ENCODE measurements around the gene ZNF423. TPM values are rescaled to one million over a fixed set of nuclear protein-coding genes. Genes with fewer than 3 reads are reported as not detected.

The ZNF423 gene
- total RNA-seq = not detected

- Mint-ChIP-seq H3K27me3 (ENCODE audit: low read depth) (peaks cover 47% of the 10 kb centered on the region), H3K4me3 (peak within 1 kb of the TSS; percentile 58), H3K27ac (no peak within 1 kb of the TSS), H3K4me1 (ENCODE audit: low read depth) (peaks cover 15% of the 10 kb centered on the region), H3K9me3 (ENCODE audit: insufficient read depth) (no peaks in the 10 kb centered on the region), H3K36me3 (ENCODE audit: low read depth) (peaks cover 1% of the 10 kb centered on the region)
- CTCF ChIA-PET = no interaction called here
- no peak for ATAC-seq
- DNase-seq = no peak
- POLR2A ChIA-PET = interaction anchor here (0.6 kb wide), 1 partner anchor 10 kb away, joined by 3 read pairs; no protein-coding TSS in a partner anchor
These were observed at the start of gene ZNF423 for GRCh38 chr16:49855822-49856671. TSS of gene ZNF423 (minus strand) at chr16:49856112. CDS start at chr16:49855774, 338 bp downstream.

GRCh38 chr16:49904348-49905062 is 48.6 kb upstream of the ZNF423 start:
- no peak for ATAC-seq
- ChIA-PET CTCF (interaction anchor here (1.2 to 1.3 kb wide), 2 partner anchors 18 to 47 kb away, joined by 3 read pairs; no protein-coding TSS in a partner anchor), POLR2A (no interaction called here)
- Mint-ChIP-seq H3K9me3 (ENCODE audit: insufficient read depth) (no peaks in the 10 kb centered on the region), H3K4me1 (ENCODE audit: low read depth) (no peaks in the 10 kb centered on the region), H3K4me3 (no peak overlapping the region), H3K27ac (no peak overlapping the region), H3K27me3 (ENCODE audit: low read depth) (no peaks in the 10 kb centered on the region), H3K36me3 (ENCODE audit: low read depth) (no peaks in the 10 kb centered on the region)
- no peak for DNase-seq

GRCh38 chr16:49902908-49903307 is 47.0 kb upstream of the ZNF423 start:
- ChIA-PET CTCF (no interaction called here), POLR2A (no interaction called here)
- Mint-ChIP-seq H3K27ac (no peak overlapping the region), H3K9me3 (ENCODE audit: insufficient read depth) (no peaks in the 10 kb centered on the region), H3K27me3 (ENCODE audit: low read depth) (no peaks in the 10 kb centered on the region), H3K36me3 (ENCODE audit: low read depth) (no peaks in the 10 kb centered on the region), H3K4me1 (ENCODE audit: low read depth) (no peaks in the 10 kb centered on the region), H3K4me3 (no peak overlapping the region)
- ATAC-seq (no peak), DNase-seq (no peak)

- H3K9me3 Mint-ChIP-seq (ENCODE audit: insufficient read depth) = no peaks in the 10 kb centered on the region
- POLR2A ChIA-PET = no interaction called here
These were observed 45.8 kb upstream of the ZNF423 start for GRCh38 chr16:49901711-49902110.

GRCh38 chr16:49900875-49901274 is 45.0 kb upstream of the ZNF423 start:
- no peaks in the 10 kb centered on the region for H3K27me3 Mint-ChIP-seq (ENCODE audit: low read depth)
- no peak overlapping the region for H3K4me3 Mint-ChIP-seq
- ChIA-PET POLR2A (no interaction called here), CTCF (interaction anchor here (2.3 kb wide), 1 partner anchor 24 kb away, joined by 8 read pairs; no protein-coding TSS in a partner anchor)
- H3K4me1 Mint-ChIP-seq (ENCODE audit: low read depth) = no peaks in the 10 kb centered on the region
- DNase-seq = no peak
- no peak for ATAC-seq
- no peaks in the 10 kb centered on the region for H3K36me3 Mint-ChIP-seq (ENCODE audit: low read depth)
- H3K9me3 Mint-ChIP-seq (ENCODE audit: insufficient read depth) = no peaks in the 10 kb centered on the region
- H3K27ac Mint-ChIP-seq = no peak overlapping the region

More at GRCh38 chr16:49901711-49902110, 45.8 kb upstream of the ZNF423 start:
- Mint-ChIP-seq H3K27me3 (ENCODE audit: low read depth) (no peaks in the 10 kb centered on the region), H3K27ac (no peak overlapping the region), H3K36me3 (ENCODE audit: low read depth) (no peaks in the 10 kb centered on the region), H3K4me3 (no peak overlapping the region), H3K4me1 (ENCODE audit: low read depth) (no peaks in the 10 kb centered on the region)
- CTCF ChIA-PET = no interaction called here
- DNase-seq (no peak), ATAC-seq (no peak)

- ChIA-PET POLR2A (no interaction called here), CTCF (interaction anchor here (0.5 to 2.3 kb wide), 2 partner anchors 24 to 1526 kb away, joined by 3 to 8 read pairs; no protein-coding TSS in a partner anchor)
- ATAC-seq = no peak
- Mint-ChIP-seq H3K9me3 (ENCODE audit: insufficient read depth) (no peaks in the 10 kb centered on the region), H3K36me3 (ENCODE audit: low read depth) (no peaks in the 10 kb centered on the region), H3K27me3 (ENCODE audit: low read depth) (no peaks in the 10 kb centered on the region), H3K27ac (no peak overlapping the region), H3K4me1 (ENCODE audit: low read depth) (no peaks in the 10 kb centered on the region), H3K4me3 (no peak overlapping the region)
- no peak for DNase-seq
These were observed 44.2 kb upstream of the ZNF423 start for GRCh38 chr16:49899991-49900695.

GRCh38 chr16:49896447-49896964 is 40.6 kb upstream of the ZNF423 start:
- H3K36me3 Mint-ChIP-seq (ENCODE audit: low read depth) = no peaks in the 10 kb centered on the region
- no peaks in the 10 kb centered on the region for H3K27me3 Mint-ChIP-seq (ENCODE audit: low read depth)
- no peak overlapping the region for H3K4me3 Mint-ChIP-seq
- H3K4me1 Mint-ChIP-seq (ENCODE audit: low read depth) = no peaks in the 10 kb centered on the region
- ChIA-PET CTCF (no interaction called here), POLR2A (no interaction called here)
- no peak for ATAC-seq
- H3K9me3 Mint-ChIP-seq (ENCODE audit: insufficient read depth) = no peaks in the 10 kb centered on the region
- no peak overlapping the region for H3K27ac Mint-ChIP-seq
- DNase-seq = no peak

GRCh38 chr16:49890876-49891275 is 35.0 kb upstream of the ZNF423 start:
- DNase-seq (peak; percentile 37), ATAC-seq (peak; percentile 49)
- Mint-ChIP-seq H3K4me3 (no peak overlapping the region), H3K27ac (no peak overlapping the region), H3K36me3 (ENCODE audit: low read depth) (no peaks in the 10 kb centered on the region), H3K27me3 (ENCODE audit: low read depth) (peaks cover 2% of the 10 kb centered on the region), H3K4me1 (ENCODE audit: low read depth) (no peaks in the 10 kb centered on the region), H3K9me3 (ENCODE audit: insufficient read depth) (no peaks in the 10 kb centered on the region)
- POLR2A ChIA-PET = no interaction called here
- CTCF ChIA-PET = interaction anchor here (1.2 to 1.6 kb wide), 4 partner anchors 14 to 293 kb away, joined by 3 to 4 read pairs (median 4); no protein-coding TSS in a partner anchor

- Mint-ChIP-seq H3K4me1 (ENCODE audit: low read depth) (no peaks in the 10 kb centered on the region), H3K4me3 (no peak overlapping the region), H3K27me3 (ENCODE audit: low read depth) (peaks cover 4% of the 10 kb centered on the region), H3K9me3 (ENCODE audit: insufficient read depth) (no peaks in the 10 kb centered on the region), H3K36me3 (ENCODE audit: low read depth) (no peaks in the 10 kb centered on the region), H3K27ac (no peak overlapping the region)
- DNase-seq = no peak
- no peak for ATAC-seq
- ChIA-PET POLR2A (no interaction called here), CTCF (interaction anchor here (1.2 to 1.6 kb wide), 3 partner anchors 13 to 292 kb away, joined by 3 to 4 read pairs (median 3); no protein-coding TSS in a partner anchor)
These were observed 33.9 kb upstream of the ZNF423 start for GRCh38 chr16:49889725-49890397.

- DNase-seq (no peak), ATAC-seq (no peak)
- H3K27ac Mint-ChIP-seq = no peak overlapping the region
- no peaks in the 10 kb centered on the region for H3K36me3 Mint-ChIP-seq (ENCODE audit: low read depth)
- CTCF ChIA-PET = interaction anchor here (0.8 kb wide), 1 partner anchor 10 kb away, joined by 3 read pairs; no protein-coding TSS in a partner anchor
- no peaks in the 10 kb centered on the region for H3K9me3 Mint-ChIP-seq (ENCODE audit: insufficient read depth)
- H3K4me3 Mint-ChIP-seq = no peak overlapping the region
- no peaks in the 10 kb centered on the region for H3K4me1 Mint-ChIP-seq (ENCODE audit: low read depth)
- peaks cover 4% of the 10 kb centered on the region for H3K27me3 Mint-ChIP-seq (ENCODE audit: low read depth)
- POLR2A ChIA-PET = interaction anchor here (0.6 kb wide), 1 partner anchor 11 kb away, joined by 5 read pairs; no protein-coding TSS in a partner anchor
These were observed 30.7 kb upstream of the ZNF423 start for GRCh38 chr16:49886554-49887094.

Measured in activated CD8-positive, alpha-beta T cell treated with anti-CD3 and anti-CD28 coated beads, Interleukin-2, amount 10 ng/mL, durations not matched to agents 7 days and 5 days (primary cell).